Neural cell (in vitro differentiated cells): ENCODE results near the gene ZNF837. TPM values are rescaled to one million over a fixed set of nuclear protein-coding genes. Genes with fewer than 3 reads are reported as not detected.

Experiments used
- H2AFZ ChIP-seq: fragments of 200-600, 300-800 bp; sonication (generic), shearing (Covaris generic); 2 replicates; pipeline ENCODE4 v1.6.0; 2014; ENCODE audit warnings: low read depth, mild to moderate bottlenecking, antibody characterized with exemption, low read length, moderate library complexity
- H3F3A ChIP-seq: fragments of 200-600 bp; shearing (Covaris generic); 2 replicates; pipeline ENCODE4 v1.6.1; 2016; ENCODE audit warnings: mild to moderate bottlenecking, moderate library complexity, mixed read lengths, antibody characterized with exemption, low read length; ENCODE audit not compliant: insufficient read depth, poor library complexity, severe bottlenecking
- H3K27ac ChIP-seq: fragments of 200-600, 300-800 bp; sonication (generic), shearing (Covaris generic); 2 replicates; pipeline ENCODE4 v1.5.1; 2014; ENCODE audit warnings: mild to moderate bottlenecking, low read length, moderate library complexity
- H3K27me3 ChIP-seq: fragments of 300-800, 200-600 bp; sonication (generic), shearing (Covaris generic); 2 replicates; pipeline ENCODE4 v1.6.0; 2014; ENCODE audit warnings: mild to moderate bottlenecking, low read depth, low read length, moderate library complexity; ENCODE audit not compliant: insufficient read depth
- H3K36me3 ChIP-seq: fragments of 300-800, 200-600 bp; sonication (generic), shearing (Covaris generic); 2 replicates; pipeline ENCODE4 v1.5.1; 2014; ENCODE audit warnings: mild to moderate bottlenecking, antibody characterized with exemption, low read length, moderate library complexity; ENCODE audit not compliant: insufficient read depth
- H3K4me2 ChIP-seq: fragments of 300-800, 200-600 bp; sonication (generic), shearing (Covaris generic); 2 replicates; pipeline ENCODE4 v1.6.0; 2014; ENCODE audit warnings: mild to moderate bottlenecking, low read length
- H3K4me3 ChIP-seq: fragments of 300-800, 200-600 bp; sonication (generic), shearing (Covaris generic); 2 replicates; pipeline ENCODE4 v1.5.1; 2014; ENCODE audit warnings: mild to moderate bottlenecking, low read length, moderate library complexity
- H3K79me2 ChIP-seq: fragments of 200-600 bp; shearing (Covaris generic); replicated peaks from 2 replicates; pipeline ENCODE4 v1.6.0; 2014; ENCODE audit warnings: mild to moderate bottlenecking, low read length, moderate library complexity; ENCODE audit not compliant: insufficient read depth
- H3K9ac ChIP-seq: fragments of 300-800, 200-600 bp; sonication (generic), shearing (Covaris generic); 2 replicates; pipeline ENCODE4 v1.6.1; 2016; ENCODE audit warnings: mild to moderate bottlenecking, low read length, mixed read lengths
- H3K9me2 ChIP-seq: fragments of 200-600 bp; shearing (Covaris generic); 2 replicates; pipeline ENCODE4 v1.6.1; 2016; ENCODE audit warnings: mild to moderate bottlenecking, low read length, mixed read lengths; ENCODE audit not compliant: insufficient read depth
- H3K9me3 ChIP-seq: fragments of 200-600, 300-800 bp; sonication (generic), shearing (Covaris generic); 2 replicates; pipeline ENCODE4 v1.6.1; 2016; ENCODE audit warnings: mild to moderate bottlenecking, mixed run types, low read length, moderate library complexity, mixed read lengths
- H4K20me1 ChIP-seq: fragments of 200-600 bp; shearing (Covaris generic); 2 replicates; pipeline ENCODE4 v1.6.1; 2016; ENCODE audit warnings: mild to moderate bottlenecking, mixed run types; ENCODE audit not compliant: insufficient read depth
- EP300 ChIP-seq: fragments of 450-650 bp; conservative IDR thresholded peaks from 2 replicates; pipeline ENCODE4 v1.6.1; 2014; ENCODE audit warnings: antibody characterized with exemption, mild to moderate bottlenecking, moderate library complexity; ENCODE audit not compliant: poor library complexity, severe bottlenecking
- EZH2 ChIP-seq: fragments of 200-600, 300-800 bp; shearing (Covaris generic), sonication (generic); IDR thresholded peaks from 2 replicates; pipeline ENCODE4 v1.6.1; 2014; ENCODE audit warnings: antibody characterized with exemption, low read length, borderline replicate concordance, mild to moderate bottlenecking; ENCODE audit not compliant: insufficient read depth, poor library complexity, severe bottlenecking
- MXI1 ChIP-seq: fragments of 450-650 bp; conservative IDR thresholded peaks from 2 replicates; pipeline ENCODE4 v1.6.1; 2014; ENCODE audit warnings: antibody characterized with exemption, mild to moderate bottlenecking; ENCODE audit not compliant: poor library complexity, severe bottlenecking
- POLR2AphosphoS5 ChIP-seq: IDR thresholded peaks from 2 replicates; pipeline ENCODE4 v1.6.1; 2012
- RAD21 ChIP-seq: fragments of 450-650 bp; conservative IDR thresholded peaks from 2 replicates; pipeline ENCODE4 v1.6.1; 2014; ENCODE audit warnings: antibody characterized with exemption, mild to moderate bottlenecking, moderate library complexity
- SMC3 ChIP-seq: fragments of 450-650 bp; conservative IDR thresholded peaks from 2 replicates; pipeline ENCODE4 v1.6.1; 2014; ENCODE audit warnings: antibody characterized with exemption, mild to moderate bottlenecking, moderate library complexity; ENCODE audit not compliant: poor library complexity
- TAF1 ChIP-seq: IDR thresholded peaks from 2 replicates; pipeline ENCODE4 v1.6.1; 2012; ENCODE audit warnings: low read depth
- polyA plus RNA-seq: library from polyadenylated mRNA; depleted of rRNA; stranded (reverse); fragments of >200 nt; gene quantifications from 2 replicates; pipeline ENCODE4 v1.2.3, GENCODE V29; 2014
- TF ChIP-seq, protein P1 (sequence below): IDR thresholded peaks from 2 replicates; pipeline ENCODE4 v1.6.1; 2012; ENCODE audit warnings: borderline replicate concordance
- TF ChIP-seq, protein P2 (sequence below): fragments of 450-650 bp; IDR thresholded peaks from 2 replicates; pipeline ENCODE4 v1.5.1; 2014; ENCODE audit warnings: antibody characterized with exemption, mild to moderate bottlenecking, moderate library complexity; ENCODE audit not compliant: poor library complexity, severe bottlenecking

Gene ZNF837
- polyA plus RNA-seq, 1 donor from 2014 or later = 4.5 TPM

DNA sequence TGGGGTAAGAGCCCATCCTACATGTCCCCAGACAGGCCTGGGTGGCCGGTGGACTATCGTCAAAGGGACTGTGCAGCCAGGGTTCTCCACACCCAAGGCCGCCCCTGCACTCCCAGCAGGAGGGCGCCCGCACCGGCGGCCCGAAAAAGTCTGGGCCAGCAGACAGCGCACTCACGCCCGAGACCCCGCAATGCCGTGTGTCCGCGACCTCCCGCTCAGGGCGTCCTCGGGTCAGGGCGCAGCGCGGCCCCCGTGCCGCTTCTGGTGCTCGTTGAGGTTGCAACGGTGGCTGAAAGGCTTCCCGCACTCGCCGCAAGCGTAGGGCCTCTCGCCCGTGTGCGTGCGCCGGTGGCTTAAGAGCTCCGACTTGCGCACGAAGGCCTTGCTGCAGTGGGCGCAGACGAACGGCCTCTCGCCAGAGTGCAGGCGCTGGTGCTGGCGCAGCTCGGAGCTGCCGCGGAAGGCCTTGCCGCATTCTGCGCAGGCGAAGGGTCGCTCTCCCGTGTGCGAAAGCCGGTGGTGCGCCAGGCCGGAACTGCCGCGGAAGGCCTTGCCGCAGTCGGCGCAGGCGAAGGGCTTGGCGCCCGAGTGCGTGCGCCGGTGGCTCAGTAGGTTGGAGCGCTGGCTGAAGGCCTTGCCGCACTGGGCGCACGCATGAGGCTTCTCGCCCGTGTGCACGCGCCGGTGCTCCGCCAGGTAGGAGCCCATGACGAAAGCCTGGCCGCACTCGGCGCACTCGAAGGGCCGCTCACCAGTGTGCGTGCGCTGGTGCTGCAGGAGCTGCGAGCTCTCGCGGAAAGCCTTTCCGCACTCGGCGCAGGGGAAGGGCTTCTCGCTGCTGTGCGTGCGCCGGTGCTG, 24.7 kb downstream of the ZNF837 start:
- Histone ChIP-seq H3F3A (no peaks in the 10 kb centered on the region), H3K36me3 (no peaks in the 10 kb centered on the region), H3K4me3 (no peak overlapping the region), H3K27me3 (no peaks in the 10 kb centered on the region), H4K20me1 (no peaks in the 10 kb centered on the region), H3K79me2 (no peaks in the 10 kb centered on the region), H3K9me3 (no peaks in the 10 kb centered on the region), H3K27ac (no peak overlapping the region), H2AFZ (no peak overlapping the region), H3K4me2 (no peak overlapping the region), H3K9me2 (no peaks in the 10 kb centered on the region), H3K9ac (no peak overlapping the region)
- TF ChIP-seq, protein P1, sequence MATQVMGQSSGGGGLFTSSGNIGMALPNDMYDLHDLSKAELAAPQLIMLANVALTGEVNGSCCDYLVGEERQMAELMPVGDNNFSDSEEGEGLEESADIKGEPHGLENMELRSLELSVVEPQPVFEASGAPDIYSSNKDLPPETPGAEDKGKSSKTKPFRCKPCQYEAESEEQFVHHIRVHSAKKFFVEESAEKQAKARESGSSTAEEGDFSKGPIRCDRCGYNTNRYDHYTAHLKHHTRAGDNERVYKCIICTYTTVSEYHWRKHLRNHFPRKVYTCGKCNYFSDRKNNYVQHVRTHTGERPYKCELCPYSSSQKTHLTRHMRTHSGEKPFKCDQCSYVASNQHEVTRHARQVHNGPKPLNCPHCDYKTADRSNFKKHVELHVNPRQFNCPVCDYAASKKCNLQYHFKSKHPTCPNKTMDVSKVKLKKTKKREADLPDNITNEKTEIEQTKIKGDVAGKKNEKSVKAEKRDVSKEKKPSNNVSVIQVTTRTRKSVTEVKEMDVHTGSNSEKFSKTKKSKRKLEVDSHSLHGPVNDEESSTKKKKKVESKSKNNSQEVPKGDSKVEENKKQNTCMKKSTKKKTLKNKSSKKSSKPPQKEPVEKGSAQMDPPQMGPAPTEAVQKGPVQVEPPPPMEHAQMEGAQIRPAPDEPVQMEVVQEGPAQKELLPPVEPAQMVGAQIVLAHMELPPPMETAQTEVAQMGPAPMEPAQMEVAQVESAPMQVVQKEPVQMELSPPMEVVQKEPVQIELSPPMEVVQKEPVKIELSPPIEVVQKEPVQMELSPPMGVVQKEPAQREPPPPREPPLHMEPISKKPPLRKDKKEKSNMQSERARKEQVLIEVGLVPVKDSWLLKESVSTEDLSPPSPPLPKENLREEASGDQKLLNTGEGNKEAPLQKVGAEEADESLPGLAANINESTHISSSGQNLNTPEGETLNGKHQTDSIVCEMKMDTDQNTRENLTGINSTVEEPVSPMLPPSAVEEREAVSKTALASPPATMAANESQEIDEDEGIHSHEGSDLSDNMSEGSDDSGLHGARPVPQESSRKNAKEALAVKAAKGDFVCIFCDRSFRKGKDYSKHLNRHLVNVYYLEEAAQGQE = no peak
- TF ChIP-seq POLR2AphosphoS5 (no peak), EP300 (no peak), MXI1 (no peak), SMC3 (no peak), EZH2 (no peak), RAD21 (no peak), TAF1 (no peak)
- TF ChIP-seq, protein P2, sequence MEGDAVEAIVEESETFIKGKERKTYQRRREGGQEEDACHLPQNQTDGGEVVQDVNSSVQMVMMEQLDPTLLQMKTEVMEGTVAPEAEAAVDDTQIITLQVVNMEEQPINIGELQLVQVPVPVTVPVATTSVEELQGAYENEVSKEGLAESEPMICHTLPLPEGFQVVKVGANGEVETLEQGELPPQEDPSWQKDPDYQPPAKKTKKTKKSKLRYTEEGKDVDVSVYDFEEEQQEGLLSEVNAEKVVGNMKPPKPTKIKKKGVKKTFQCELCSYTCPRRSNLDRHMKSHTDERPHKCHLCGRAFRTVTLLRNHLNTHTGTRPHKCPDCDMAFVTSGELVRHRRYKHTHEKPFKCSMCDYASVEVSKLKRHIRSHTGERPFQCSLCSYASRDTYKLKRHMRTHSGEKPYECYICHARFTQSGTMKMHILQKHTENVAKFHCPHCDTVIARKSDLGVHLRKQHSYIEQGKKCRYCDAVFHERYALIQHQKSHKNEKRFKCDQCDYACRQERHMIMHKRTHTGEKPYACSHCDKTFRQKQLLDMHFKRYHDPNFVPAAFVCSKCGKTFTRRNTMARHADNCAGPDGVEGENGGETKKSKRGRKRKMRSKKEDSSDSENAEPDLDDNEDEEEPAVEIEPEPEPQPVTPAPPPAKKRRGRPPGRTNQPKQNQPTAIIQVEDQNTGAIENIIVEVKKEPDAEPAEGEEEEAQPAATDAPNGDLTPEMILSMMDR = no peak

DNA sequence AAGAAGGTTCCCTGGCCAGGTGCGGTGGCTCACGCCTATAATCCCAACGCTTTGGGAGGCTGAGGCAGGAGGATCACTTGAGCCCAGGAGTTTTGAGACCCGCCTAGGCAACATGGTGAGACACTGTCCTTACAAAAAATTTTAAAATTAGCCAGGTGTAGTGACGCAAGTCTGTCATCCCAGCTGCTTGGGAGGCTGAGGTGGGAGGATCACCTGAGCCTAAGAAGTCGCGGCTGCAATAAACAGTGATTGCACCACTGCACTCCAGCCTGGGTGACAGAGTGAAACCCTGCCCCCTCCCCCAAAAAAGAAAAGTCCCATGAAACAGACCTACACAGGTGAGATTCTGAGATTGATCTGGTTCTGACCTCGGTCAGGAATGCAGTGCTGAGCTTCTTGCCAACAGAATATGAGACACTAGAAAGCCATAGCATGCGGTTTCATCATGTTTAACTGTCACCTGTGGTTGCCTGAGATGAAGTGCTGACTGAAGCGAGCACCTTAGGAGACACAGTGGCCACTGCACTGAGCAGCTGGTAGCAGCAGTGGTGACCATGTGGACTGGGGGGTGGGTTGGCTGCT, 25.5 kb downstream of the ZNF837 start:
- Histone ChIP-seq H3K9me3 (no peaks in the 10 kb centered on the region), H3K9ac (no peak overlapping the region), H3K79me2 (no peaks in the 10 kb centered on the region), H3K4me3 (no peak overlapping the region), H3K36me3 (no peaks in the 10 kb centered on the region), H2AFZ (no peak overlapping the region), H3K9me2 (no peaks in the 10 kb centered on the region), H4K20me1 (no peaks in the 10 kb centered on the region), H3K4me2 (no peak overlapping the region), H3F3A (no peaks in the 10 kb centered on the region), H3K27me3 (no peaks in the 10 kb centered on the region), H3K27ac (no peak overlapping the region)
- no peak for TF ChIP-seq TAF1
- TF ChIP-seq EP300 = no peak
- TF ChIP-seq SMC3 = no peak
- TF ChIP-seq POLR2AphosphoS5 = no peak
- TF ChIP-seq MXI1 = no peak
- TF ChIP-seq, protein P1 = no peak
- TF ChIP-seq, protein P2 = no peak
- no peak for TF ChIP-seq RAD21
